Neural cell (in vitro differentiated cells): ENCODE data around the gene ST6GALNAC3. TPM values are rescaled to one million over a fixed set of nuclear protein-coding genes. Genes with fewer than 3 reads are reported as not detected.

ENCODE experiments used
- H2AFZ ChIP-seq: fragments of 200-600, 300-800 bp; sonication (generic), shearing (Covaris generic); 2 replicates; pipeline ENCODE4 v1.6.0; 2014; ENCODE audit warnings: low read depth, mild to moderate bottlenecking, antibody characterized with exemption, low read length, moderate library complexity
- H3F3A ChIP-seq: fragments of 200-600 bp; shearing (Covaris generic); 2 replicates; pipeline ENCODE4 v1.6.1; 2016; ENCODE audit warnings: mild to moderate bottlenecking, moderate library complexity, mixed read lengths, antibody characterized with exemption, low read length; ENCODE audit not compliant: insufficient read depth, poor library complexity, severe bottlenecking
- H3K27ac ChIP-seq: fragments of 200-600, 300-800 bp; sonication (generic), shearing (Covaris generic); 2 replicates; pipeline ENCODE4 v1.5.1; 2014; ENCODE audit warnings: mild to moderate bottlenecking, low read length, moderate library complexity
- H3K27me3 ChIP-seq: fragments of 300-800, 200-600 bp; sonication (generic), shearing (Covaris generic); 2 replicates; pipeline ENCODE4 v1.6.0; 2014; ENCODE audit warnings: mild to moderate bottlenecking, low read depth, low read length, moderate library complexity; ENCODE audit not compliant: insufficient read depth
- H3K36me3 ChIP-seq: fragments of 300-800, 200-600 bp; sonication (generic), shearing (Covaris generic); 2 replicates; pipeline ENCODE4 v1.5.1; 2014; ENCODE audit warnings: mild to moderate bottlenecking, antibody characterized with exemption, low read length, moderate library complexity; ENCODE audit not compliant: insufficient read depth
- H3K4me2 ChIP-seq: fragments of 300-800, 200-600 bp; sonication (generic), shearing (Covaris generic); 2 replicates; pipeline ENCODE4 v1.6.0; 2014; ENCODE audit warnings: mild to moderate bottlenecking, low read length
- H3K4me3 ChIP-seq: fragments of 300-800, 200-600 bp; sonication (generic), shearing (Covaris generic); 2 replicates; pipeline ENCODE4 v1.5.1; 2014; ENCODE audit warnings: mild to moderate bottlenecking, low read length, moderate library complexity
- H3K79me2 ChIP-seq: fragments of 200-600 bp; shearing (Covaris generic); replicated peaks from 2 replicates; pipeline ENCODE4 v1.6.0; 2014; ENCODE audit warnings: mild to moderate bottlenecking, low read length, moderate library complexity; ENCODE audit not compliant: insufficient read depth
- H3K9ac ChIP-seq: fragments of 300-800, 200-600 bp; sonication (generic), shearing (Covaris generic); 2 replicates; pipeline ENCODE4 v1.6.1; 2016; ENCODE audit warnings: mild to moderate bottlenecking, low read length, mixed read lengths
- H3K9me2 ChIP-seq: fragments of 200-600 bp; shearing (Covaris generic); 2 replicates; pipeline ENCODE4 v1.6.1; 2016; ENCODE audit warnings: mild to moderate bottlenecking, low read length, mixed read lengths; ENCODE audit not compliant: insufficient read depth
- H3K9me3 ChIP-seq: fragments of 200-600, 300-800 bp; sonication (generic), shearing (Covaris generic); 2 replicates; pipeline ENCODE4 v1.6.1; 2016; ENCODE audit warnings: mild to moderate bottlenecking, mixed run types, low read length, moderate library complexity, mixed read lengths
- H4K20me1 ChIP-seq: fragments of 200-600 bp; shearing (Covaris generic); 2 replicates; pipeline ENCODE4 v1.6.1; 2016; ENCODE audit warnings: mild to moderate bottlenecking, mixed run types; ENCODE audit not compliant: insufficient read depth
- EP300 ChIP-seq: fragments of 450-650 bp; conservative IDR thresholded peaks from 2 replicates; pipeline ENCODE4 v1.6.1; 2014; ENCODE audit warnings: antibody characterized with exemption, mild to moderate bottlenecking, moderate library complexity; ENCODE audit not compliant: poor library complexity, severe bottlenecking
- EZH2 ChIP-seq: fragments of 200-600, 300-800 bp; shearing (Covaris generic), sonication (generic); IDR thresholded peaks from 2 replicates; pipeline ENCODE4 v1.6.1; 2014; ENCODE audit warnings: antibody characterized with exemption, low read length, borderline replicate concordance, mild to moderate bottlenecking; ENCODE audit not compliant: insufficient read depth, poor library complexity, severe bottlenecking
- MXI1 ChIP-seq: fragments of 450-650 bp; conservative IDR thresholded peaks from 2 replicates; pipeline ENCODE4 v1.6.1; 2014; ENCODE audit warnings: antibody characterized with exemption, mild to moderate bottlenecking; ENCODE audit not compliant: poor library complexity, severe bottlenecking
- POLR2AphosphoS5 ChIP-seq: IDR thresholded peaks from 2 replicates; pipeline ENCODE4 v1.6.1; 2012
- RAD21 ChIP-seq: fragments of 450-650 bp; conservative IDR thresholded peaks from 2 replicates; pipeline ENCODE4 v1.6.1; 2014; ENCODE audit warnings: antibody characterized with exemption, mild to moderate bottlenecking, moderate library complexity
- REST ChIP-seq: IDR thresholded peaks from 2 replicates; pipeline ENCODE4 v1.6.1; 2012; ENCODE audit warnings: borderline replicate concordance
- SMC3 ChIP-seq: fragments of 450-650 bp; conservative IDR thresholded peaks from 2 replicates; pipeline ENCODE4 v1.6.1; 2014; ENCODE audit warnings: antibody characterized with exemption, mild to moderate bottlenecking, moderate library complexity; ENCODE audit not compliant: poor library complexity
- TAF1 ChIP-seq: IDR thresholded peaks from 2 replicates; pipeline ENCODE4 v1.6.1; 2012; ENCODE audit warnings: low read depth
- polyA plus RNA-seq: library from polyadenylated mRNA; depleted of rRNA; stranded (reverse); fragments of >200 nt; gene quantifications from 2 replicates; pipeline ENCODE4 v1.2.3, GENCODE V29; 2014
- TF ChIP-seq, protein P1 (sequence below): fragments of 450-650 bp; IDR thresholded peaks from 2 replicates; pipeline ENCODE4 v1.5.1; 2014; ENCODE audit warnings: antibody characterized with exemption, mild to moderate bottlenecking, moderate library complexity; ENCODE audit not compliant: poor library complexity, severe bottlenecking

Gene ST6GALNAC3
- polyA plus RNA-seq, 1 donor from 2014 or later: 3.6 TPM

DNA sequence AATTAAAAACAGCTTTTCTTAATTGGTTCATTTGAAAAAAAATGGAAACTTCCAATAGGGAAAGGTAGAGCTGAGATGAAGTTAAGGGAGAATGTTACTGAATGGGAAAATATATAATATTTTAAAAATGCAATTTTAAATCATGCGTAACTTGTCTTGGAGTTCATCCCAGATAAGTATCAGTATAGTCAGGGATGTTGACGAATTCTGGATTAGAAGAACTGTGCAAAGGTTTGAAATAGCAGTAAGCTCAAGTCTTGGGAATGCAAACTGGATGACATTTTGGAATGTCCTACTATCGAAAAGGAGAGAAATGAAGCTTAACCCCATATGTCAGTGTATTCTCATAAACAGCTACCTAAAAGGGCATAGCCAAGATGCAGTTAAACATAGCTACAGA is 4.0 kb upstream of the ST6GALNAC3 start:
- Histone ChIP-seq H3K27ac (no peak overlapping the region), H3K9me3 (no peaks in the 10 kb centered on the region), H3K9me2 (no peaks in the 10 kb centered on the region), H3K4me2 (no peak overlapping the region), H3F3A (no peaks in the 10 kb centered on the region), H3K4me3 (no peak overlapping the region), H3K79me2 (no peaks in the 10 kb centered on the region), H3K36me3 (no peaks in the 10 kb centered on the region), H4K20me1 (no peaks in the 10 kb centered on the region), H3K27me3 (no peaks in the 10 kb centered on the region), H2AFZ (no peak overlapping the region), H3K9ac (no peak overlapping the region)
- TF ChIP-seq MXI1: no peak
- TF ChIP-seq POLR2AphosphoS5: no peak
- TF ChIP-seq, protein P1, sequence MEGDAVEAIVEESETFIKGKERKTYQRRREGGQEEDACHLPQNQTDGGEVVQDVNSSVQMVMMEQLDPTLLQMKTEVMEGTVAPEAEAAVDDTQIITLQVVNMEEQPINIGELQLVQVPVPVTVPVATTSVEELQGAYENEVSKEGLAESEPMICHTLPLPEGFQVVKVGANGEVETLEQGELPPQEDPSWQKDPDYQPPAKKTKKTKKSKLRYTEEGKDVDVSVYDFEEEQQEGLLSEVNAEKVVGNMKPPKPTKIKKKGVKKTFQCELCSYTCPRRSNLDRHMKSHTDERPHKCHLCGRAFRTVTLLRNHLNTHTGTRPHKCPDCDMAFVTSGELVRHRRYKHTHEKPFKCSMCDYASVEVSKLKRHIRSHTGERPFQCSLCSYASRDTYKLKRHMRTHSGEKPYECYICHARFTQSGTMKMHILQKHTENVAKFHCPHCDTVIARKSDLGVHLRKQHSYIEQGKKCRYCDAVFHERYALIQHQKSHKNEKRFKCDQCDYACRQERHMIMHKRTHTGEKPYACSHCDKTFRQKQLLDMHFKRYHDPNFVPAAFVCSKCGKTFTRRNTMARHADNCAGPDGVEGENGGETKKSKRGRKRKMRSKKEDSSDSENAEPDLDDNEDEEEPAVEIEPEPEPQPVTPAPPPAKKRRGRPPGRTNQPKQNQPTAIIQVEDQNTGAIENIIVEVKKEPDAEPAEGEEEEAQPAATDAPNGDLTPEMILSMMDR: no peak
- no peak for TF ChIP-seq RAD21
- TF ChIP-seq TAF1: no peak
- no peak for TF ChIP-seq REST
- TF ChIP-seq EZH2: no peak
- no peak for TF ChIP-seq EP300
- no peak for TF ChIP-seq SMC3

DNA sequence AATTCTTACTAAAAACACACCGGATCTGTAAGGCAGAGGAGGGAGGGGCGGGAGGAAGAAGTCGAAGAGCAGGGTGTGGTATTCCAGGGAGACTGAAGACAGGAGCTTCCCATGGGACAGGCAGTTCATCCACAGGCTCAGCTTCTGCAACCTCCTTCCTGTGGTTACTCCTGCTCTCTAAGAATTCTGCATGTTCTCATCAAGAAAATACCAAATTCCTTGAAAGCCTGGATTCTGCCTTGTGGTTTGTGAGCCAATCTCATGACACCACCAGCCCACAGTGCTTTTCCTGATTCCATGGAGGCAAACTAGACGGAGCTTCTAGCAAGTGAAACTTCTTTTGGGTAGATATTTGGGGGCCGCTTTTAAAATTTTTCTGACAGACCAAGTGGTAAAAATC is 1.1 kb upstream of the ST6GALNAC3 start:
- no peaks in the 10 kb centered on the region for H3K9me2 ChIP-seq
- H3K36me3 ChIP-seq: no peaks in the 10 kb centered on the region
- H3K4me3 ChIP-seq: no peak overlapping the region
- H3K4me2 ChIP-seq: no peak overlapping the region
- no peak overlapping the region for H3K27ac ChIP-seq
- H3K79me2 ChIP-seq: peaks cover 4% of the 10 kb centered on the region
- TF ChIP-seq REST: no peak
- TF ChIP-seq, protein P1: no peak
- no peak for TF ChIP-seq POLR2AphosphoS5
- TF ChIP-seq EZH2: no peak
- no peak for TF ChIP-seq MXI1
- no peak for TF ChIP-seq EP300
- TF ChIP-seq RAD21: no peak
- no peak for TF ChIP-seq TAF1
- no peak for TF ChIP-seq SMC3
- H3K27me3 ChIP-seq: no peaks in the 10 kb centered on the region
- H3F3A ChIP-seq: no peaks in the 10 kb centered on the region
- no peaks in the 10 kb centered on the region for H3K9me3 ChIP-seq
- no peak overlapping the region for H2AFZ ChIP-seq
- H4K20me1 ChIP-seq: no peaks in the 10 kb centered on the region
- no peak overlapping the region for H3K9ac ChIP-seq
